Measurements from ENCODE around the gene RGS9. TPM values are rescaled to one million over a fixed set of nuclear protein-coding genes. Genes with fewer than 3 reads are reported as not detected.

RGS9 gene
- polyA plus RNA-seq, 2 of the 4 experiments (the other 2 are of a cell fraction): 6.9 to 14.3 TPM

DNA sequence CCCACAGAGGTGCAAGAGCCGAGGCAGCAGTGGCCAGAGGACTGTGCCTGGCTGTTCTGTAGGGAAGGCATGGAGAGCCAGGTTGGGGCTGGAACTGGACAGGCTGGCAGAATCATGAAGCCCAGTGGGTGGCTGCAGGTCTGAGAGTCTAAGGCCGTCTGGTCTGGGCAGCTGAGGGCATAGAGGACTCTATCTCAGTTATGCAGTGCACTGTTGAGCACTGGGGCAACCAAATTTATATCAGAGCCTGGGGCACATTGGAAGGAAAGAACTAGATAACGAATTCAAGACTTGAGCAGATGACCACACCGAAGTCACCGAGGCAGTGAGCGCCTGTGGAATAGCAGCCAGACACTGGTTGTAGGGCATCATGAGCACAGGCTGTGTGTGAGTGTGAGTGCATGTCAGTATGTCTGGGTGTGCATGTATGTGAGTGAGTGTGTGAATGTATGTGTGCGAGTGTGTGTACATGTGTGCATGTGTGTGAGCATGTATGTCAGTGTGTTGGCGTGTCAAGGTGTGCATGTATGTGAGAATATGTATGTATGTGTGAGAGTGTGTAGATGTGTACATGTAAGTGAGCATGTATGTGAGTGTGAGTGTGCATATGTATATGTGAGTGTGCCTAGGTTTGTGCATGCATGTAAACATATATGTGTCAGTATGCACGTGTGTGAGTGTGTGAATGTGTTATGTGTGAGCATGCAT lies 37.0 kb downstream of the RGS9 start (continued):
- TF ChIP-seq, protein P1, sequence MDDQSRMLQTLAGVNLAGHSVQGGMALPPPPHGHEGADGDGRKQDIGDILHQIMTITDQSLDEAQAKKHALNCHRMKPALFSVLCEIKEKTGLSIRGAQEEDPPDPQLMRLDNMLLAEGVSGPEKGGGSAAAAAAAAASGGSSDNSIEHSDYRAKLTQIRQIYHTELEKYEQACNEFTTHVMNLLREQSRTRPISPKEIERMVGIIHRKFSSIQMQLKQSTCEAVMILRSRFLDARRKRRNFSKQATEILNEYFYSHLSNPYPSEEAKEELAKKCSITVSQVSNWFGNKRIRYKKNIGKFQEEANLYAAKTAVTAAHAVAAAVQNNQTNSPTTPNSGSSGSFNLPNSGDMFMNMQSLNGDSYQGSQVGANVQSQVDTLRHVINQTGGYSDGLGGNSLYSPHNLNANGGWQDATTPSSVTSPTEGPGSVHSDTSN (IDR thresholded peaks at IDR 0.05): no peak
- TF ChIP-seq CHD4 (IDR thresholded peaks at IDR 0.05; ENCODE audit: borderline replicate concordance) (no peak), RAD21 (conservative IDR thresholded peaks at IDR 0.05 in 1 of 2, IDR thresholded peaks at IDR 0.05 in 1 of 2) (no peak)
- TF ChIP-seq, protein P2, sequence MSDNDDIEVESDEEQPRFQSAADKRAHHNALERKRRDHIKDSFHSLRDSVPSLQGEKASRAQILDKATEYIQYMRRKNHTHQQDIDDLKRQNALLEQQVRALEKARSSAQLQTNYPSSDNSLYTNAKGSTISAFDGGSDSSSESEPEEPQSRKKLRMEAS (IDR thresholded peaks at IDR 0.05): no peak
- TF ChIP-seq, protein P3, sequence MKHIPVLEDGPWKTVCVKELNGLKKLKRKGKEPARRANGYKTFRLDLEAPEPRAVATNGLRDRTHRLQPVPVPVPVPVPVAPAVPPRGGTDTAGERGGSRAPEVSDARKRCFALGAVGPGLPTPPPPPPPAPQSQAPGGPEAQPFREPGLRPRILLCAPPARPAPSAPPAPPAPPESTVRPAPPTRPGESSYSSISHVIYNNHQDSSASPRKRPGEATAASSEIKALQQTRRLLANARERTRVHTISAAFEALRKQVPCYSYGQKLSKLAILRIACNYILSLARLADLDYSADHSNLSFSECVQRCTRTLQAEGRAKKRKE (CRISPR knock-in tag; IDR thresholded peaks at IDR 0.05; ENCODE audit: low read depth): no peak

DNA sequence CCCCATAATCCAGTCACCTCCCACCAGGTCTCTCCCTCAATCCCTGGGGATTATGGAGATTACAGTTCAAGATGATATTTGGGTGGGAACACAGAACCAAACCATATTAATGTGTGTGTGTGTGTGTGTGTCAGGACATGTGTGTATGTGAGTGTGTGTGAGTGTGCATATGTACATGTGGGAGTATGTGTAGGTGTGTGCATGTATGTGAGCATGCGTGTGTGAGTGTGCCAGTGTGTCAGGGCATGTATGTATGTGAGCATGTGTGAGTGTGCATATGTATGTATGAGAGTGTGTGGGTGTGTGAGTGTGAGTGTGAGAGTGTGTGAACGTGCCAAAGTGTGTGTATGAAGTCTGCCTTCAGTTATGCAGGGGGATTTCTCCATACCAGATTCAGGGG lies 37.8 kb downstream of the RGS9 start:
- Histone ChIP-seq H3K4me2 (no peak overlapping the region), H3K9me3 (no peaks in the 10 kb centered on the region), H3K4me3 (no peak overlapping the region), H3K4me1 (peaks cover 20% of the 10 kb centered on the region), H3K27ac (no peak overlapping the region)
- FAIRE-seq: no peak
- TF ChIP-seq ZNF302 (CRISPR knock-in tag; IDR thresholded peaks at IDR 0.05) (no peak), BHLHE40 (IDR thresholded peaks at IDR 0.05; ENCODE audit: low read depth, low read length) (no peak), RNF2 (IDR thresholded peaks at IDR 0.05; ENCODE audit: borderline replicate concordance, low read depth) (no peak), ESRRA (IDR thresholded peaks at IDR 0.05; ENCODE audit: borderline replicate concordance, low read length) (no peak), CHD4 (IDR thresholded peaks at IDR 0.05; ENCODE audit: borderline replicate concordance) (no peak), NR3C1 (IDR thresholded peaks at IDR 0.05) (no peak), CBX8 (IDR thresholded peaks at IDR 0.05) (no peak), HOXA7 (CRISPR knock-in tag; IDR thresholded peaks at IDR 0.05) (no peak), ZFP36 (IDR thresholded peaks at IDR 0.05; ENCODE audit: borderline replicate concordance, partially characterized antibody) (no peak), SMC3 (IDR thresholded peaks at IDR 0.05) (no peak), RCOR1 (IDR thresholded peaks at IDR 0.05; ENCODE audit: low read depth, low read length) (no peak), JUN (IDR thresholded peaks at IDR 0.05) (no peak), KDM5A (IDR thresholded peaks at IDR 0.05) (no peak)
- TF ChIP-seq, protein P1 (IDR thresholded peaks at IDR 0.05): no peak
- TF ChIP-seq, protein P4, sequence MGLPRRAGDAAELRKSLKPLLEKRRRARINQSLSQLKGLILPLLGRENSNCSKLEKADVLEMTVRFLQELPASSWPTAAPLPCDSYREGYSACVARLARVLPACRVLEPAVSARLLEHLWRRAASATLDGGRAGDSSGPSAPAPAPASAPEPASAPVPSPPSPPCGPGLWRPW (IDR thresholded peaks at IDR 0.05): no peak
- TF ChIP-seq, protein P3 (CRISPR knock-in tag; IDR thresholded peaks at IDR 0.05; ENCODE audit: low read depth): no peak
- ChIA-PET POLR2A (no interaction called here), CTCF (interaction anchor here (1.1 to 1.2 kb wide), 2 partner anchors 23 to 38 kb away, joined by 3 to 6 read pairs; partner anchors contain the start of gene RGS9)
- no peak for ATAC-seq
- DNase-seq (ENCODE audit: low read depth in 1 of 2, low spot score in 1 of 2): no peak
- 46% methylated on average over 2 of the region's 2 CpGs for WGBS (ENCODE audit: missing lambda C conversion rate)

DNA sequence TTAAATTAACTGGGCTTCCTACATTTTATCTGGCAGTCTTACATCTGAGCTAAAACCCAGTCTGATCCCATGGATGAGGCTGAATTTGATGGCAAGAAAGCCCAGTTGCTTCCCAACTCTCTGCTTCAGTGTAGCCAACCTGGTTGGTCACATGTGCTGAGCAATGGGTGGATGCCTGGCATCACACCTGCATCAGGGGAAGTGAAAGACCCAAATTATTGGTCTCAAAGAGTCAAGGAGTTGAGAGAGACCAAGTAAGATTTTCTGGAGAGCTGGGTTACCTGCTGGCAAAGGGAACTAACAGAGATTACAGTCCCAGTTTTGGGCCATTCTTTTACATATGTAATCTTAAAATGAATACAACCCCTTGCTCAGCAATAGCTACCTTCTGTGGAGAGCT lies 38.8 kb downstream of the RGS9 start:
- CTCF ChIA-PET: interaction anchor here (0.8 to 1.2 kb wide), 3 partner anchors 11 to 39 kb away, joined by 3 to 6 read pairs (median 4); partner anchors contain the start of gene RGS9

More for the DNA sequence above, 38.8 kb downstream of the RGS9 start:
- no peak for DNase-seq (ENCODE audit: low read depth in 1 of 2, low spot score in 1 of 2)
- POLR2A ChIA-PET: interaction anchor here (1.0 kb wide), 1 partner anchor 201 kb away, joined by 3 read pairs; no protein-coding TSS in a partner anchor
- Histone ChIP-seq H3K9me3 (no peaks in the 10 kb centered on the region), H3K4me2 (no peak overlapping the region), H3K27ac (no peak overlapping the region), H3K4me1 (peaks cover 15% of the 10 kb centered on the region), H3K4me3 (no peak overlapping the region)
- FAIRE-seq: no peak
- no peak for ATAC-seq
- TF ChIP-seq NPAS2 (CRISPR knock-in tag; IDR thresholded peaks at IDR 0.05; ENCODE audit: borderline replicate concordance) (no peak), JUN (IDR thresholded peaks at IDR 0.05) (no peak), RARB (CRISPR knock-in tag; IDR thresholded peaks at IDR 0.05) (no peak), NR3C1 (IDR thresholded peaks at IDR 0.05) (no peak), FOSB (CRISPR knock-in tag; IDR thresholded peaks at IDR 0.05) (no peak), BHLHE40 (IDR thresholded peaks at IDR 0.05; ENCODE audit: low read depth, low read length) (no peak), TFCP2L1 (CRISPR knock-in tag; IDR thresholded peaks at IDR 0.05) (no peak), CHD4 (IDR thresholded peaks at IDR 0.05; ENCODE audit: borderline replicate concordance) (no peak), HOXB13 (CRISPR knock-in tag; IDR thresholded peaks at IDR 0.05; ENCODE audit: low read depth) (no peak), CBX2 (IDR thresholded peaks at IDR 0.05; ENCODE audit: borderline replicate concordance, low read depth) (no peak)
- TF ChIP-seq, protein P5, sequence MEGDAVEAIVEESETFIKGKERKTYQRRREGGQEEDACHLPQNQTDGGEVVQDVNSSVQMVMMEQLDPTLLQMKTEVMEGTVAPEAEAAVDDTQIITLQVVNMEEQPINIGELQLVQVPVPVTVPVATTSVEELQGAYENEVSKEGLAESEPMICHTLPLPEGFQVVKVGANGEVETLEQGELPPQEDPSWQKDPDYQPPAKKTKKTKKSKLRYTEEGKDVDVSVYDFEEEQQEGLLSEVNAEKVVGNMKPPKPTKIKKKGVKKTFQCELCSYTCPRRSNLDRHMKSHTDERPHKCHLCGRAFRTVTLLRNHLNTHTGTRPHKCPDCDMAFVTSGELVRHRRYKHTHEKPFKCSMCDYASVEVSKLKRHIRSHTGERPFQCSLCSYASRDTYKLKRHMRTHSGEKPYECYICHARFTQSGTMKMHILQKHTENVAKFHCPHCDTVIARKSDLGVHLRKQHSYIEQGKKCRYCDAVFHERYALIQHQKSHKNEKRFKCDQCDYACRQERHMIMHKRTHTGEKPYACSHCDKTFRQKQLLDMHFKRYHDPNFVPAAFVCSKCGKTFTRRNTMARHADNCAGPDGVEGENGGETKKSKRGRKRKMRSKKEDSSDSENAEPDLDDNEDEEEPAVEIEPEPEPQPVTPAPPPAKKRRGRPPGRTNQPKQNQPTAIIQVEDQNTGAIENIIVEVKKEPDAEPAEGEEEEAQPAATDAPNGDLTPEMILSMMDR (IDR thresholded peaks at IDR 0.05): no peak
- TF ChIP-seq, protein P1 (IDR thresholded peaks at IDR 0.05): no peak

Data from A549 (cell line).